HT1080 (cell line): ENCODE data around the gene CDH15. TPM values are rescaled to one million over a fixed set of nuclear protein-coding genes. Genes with fewer than 3 reads are reported as not detected.
"Not testable (repeated sequence)": the region's sequence is repeated elsewhere in the genome, so short reads cannot be mapped to it uniquely, and the experiment has no call there.

Experiments used
- DNase-seq: peaks from one replicate; pipeline ENCODE4 v3.0.0-alpha.2; 2015; ENCODE audit warnings: low read depth
- total RNA-seq: library from RNA; depleted of rRNA; stranded (reverse); fragments of >200 nt; shearing (Covaris generic); gene quantifications from 2 replicates; pipeline ENCODE4 v1.2.3, GENCODE V29; 2014

CDH15 gene
- total RNA-seq, 1 experiment from 2014 or later = not detected

GRCh38 chr16:89187032-89187769 is 15.7 kb downstream of the CDH15 start:
- DNase-seq = no peak

DNA sequence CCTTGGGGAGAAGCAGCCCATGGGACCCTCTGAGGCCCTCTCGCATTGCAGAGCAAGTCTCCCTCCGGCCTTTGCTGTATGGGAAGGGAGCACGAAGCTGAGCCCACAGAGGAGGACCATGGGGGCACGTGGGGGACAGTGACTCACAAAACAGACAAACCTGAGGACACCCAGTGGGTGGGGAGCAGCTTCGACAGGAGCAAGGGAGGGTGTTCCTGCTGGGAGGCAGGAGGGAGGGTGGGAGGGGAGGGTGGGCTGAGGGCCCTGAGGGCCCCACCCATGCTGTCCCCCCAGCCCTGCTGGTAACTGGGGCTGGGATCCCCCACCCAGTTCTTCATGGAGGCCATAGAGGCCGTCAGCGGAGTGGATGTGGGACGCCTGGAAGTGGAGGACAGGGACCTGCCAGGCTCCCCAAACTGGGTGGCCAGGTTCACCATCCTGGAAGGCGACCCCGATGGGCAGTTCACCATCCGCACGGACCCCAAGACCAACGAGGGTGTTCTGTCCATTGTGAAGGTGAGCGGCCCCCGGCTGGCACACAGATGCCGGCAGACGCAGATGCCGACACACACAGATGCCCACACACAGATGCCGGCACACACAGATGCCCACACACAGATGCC is 16.3 kb downstream of the CDH15 start:
- peak; percentile 22 for DNase-seq

DNA sequence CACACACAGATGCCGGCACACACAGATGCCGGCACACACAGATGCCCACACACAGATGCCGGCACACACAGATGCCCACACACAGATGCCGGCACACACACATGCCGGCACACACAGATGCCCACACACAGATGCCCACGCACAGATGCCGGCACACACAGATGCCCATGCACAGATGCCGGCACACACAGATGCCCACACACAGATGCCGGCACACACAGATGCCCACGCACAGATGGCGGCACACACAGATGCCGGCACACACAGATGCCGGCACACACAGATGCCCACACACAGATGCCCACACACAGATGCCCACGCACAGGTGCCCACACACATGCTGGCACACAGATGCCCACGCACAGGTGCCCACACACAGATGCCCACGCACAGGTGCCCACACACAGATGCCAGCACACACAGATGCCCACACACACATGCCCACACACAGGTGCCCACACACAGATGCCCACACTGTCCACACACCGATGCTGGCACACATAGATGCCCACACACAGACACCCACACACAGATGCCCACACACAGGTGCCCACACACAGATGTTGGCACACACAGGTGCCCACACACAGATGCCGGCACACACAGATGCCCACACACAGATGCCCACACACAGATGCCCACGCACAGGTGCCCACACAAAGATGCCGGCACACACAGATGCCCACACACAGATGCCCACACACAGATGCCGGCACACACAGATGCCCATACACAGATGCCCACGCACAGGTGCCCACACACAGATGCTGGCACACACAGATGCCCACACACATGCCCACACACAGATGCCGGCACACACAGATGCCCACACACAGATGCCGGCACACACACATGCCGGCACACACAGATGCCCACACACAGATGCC is 17.2 kb downstream of the CDH15 start:
- not testable (repeated sequence) for DNase-seq

DNA sequence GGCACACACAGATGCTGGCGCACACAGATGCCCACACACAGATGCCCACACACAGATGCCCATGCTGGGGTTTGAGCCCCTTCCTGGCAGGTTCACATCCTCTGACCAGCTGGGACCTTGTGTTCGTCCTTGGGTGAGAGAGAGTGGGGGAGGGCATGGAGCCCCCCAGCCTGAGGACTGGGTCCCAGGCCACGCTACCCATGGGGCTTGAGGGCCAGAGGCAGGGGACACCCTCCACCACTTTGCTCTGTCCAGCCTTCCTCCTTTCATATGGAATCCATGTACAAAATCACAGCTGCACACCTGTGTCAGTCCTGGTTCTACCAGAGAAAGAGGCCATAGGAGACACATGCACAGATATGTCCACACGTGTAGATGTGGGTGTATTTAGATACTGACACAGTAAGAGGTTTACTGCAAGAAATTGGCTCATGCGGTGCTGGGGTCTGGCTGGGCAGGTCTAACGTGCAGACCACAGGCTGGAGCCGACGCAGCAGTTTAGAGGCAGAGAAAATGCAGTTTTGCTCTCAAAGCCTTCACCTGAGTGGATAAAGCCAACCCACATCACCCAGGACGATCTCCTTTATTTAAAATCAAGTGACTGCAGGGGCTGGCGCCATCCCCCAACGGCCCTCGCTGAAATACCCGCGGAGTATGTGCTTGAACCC is 17.9 kb downstream of the CDH15 start:
- DNase-seq = no peak

GRCh38 chr16:89190150-89190958 is 18.8 kb downstream of the CDH15 start:
- no peak for DNase-seq

- DNase-seq = no peak
Observed at GRCh38 chr16:89191033-89191900, 19.7 kb downstream of the CDH15 start.

- no peak for DNase-seq
Observed at GRCh38 chr16:89191901-89192185, 20.3 kb downstream of the CDH15 start.

- peak; percentile 49 for DNase-seq
Observed at GRCh38 chr16:89192186-89192955, 20.8 kb downstream of the CDH15 start.

DNA sequence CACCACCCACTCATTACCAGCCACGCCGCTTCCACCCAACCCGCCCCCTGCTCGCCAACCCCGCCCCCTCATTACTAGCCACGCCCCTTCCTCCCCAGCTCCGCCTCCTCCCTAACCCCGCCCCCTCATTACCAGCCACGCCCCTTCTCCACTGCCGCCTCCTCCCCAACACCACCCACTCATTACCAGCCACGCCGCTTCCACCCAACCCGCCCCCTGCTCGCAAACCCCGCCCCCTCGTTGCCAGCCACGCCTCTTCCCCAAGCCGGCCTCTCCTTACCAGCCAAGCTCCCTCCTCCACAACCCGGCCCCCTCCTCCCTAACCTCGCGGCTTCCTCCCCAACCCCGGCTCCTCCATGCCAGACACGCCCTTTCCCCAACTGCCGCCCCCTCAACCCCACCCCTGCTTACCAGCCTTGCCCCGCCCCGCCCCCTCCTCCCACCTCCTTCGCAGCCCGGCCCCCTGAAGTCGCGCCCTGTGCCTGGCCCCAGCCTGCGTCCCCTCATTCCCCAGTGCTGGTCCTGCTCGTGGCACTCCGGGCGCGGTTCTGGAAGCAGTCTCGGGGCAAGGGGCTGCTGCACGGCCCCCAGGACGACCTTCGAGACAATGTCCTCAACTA is 21.5 kb downstream of the CDH15 start:
- DNase-seq = no peak

- no peak for DNase-seq
Observed at GRCh38 chr16:89193576-89194293, 22.2 kb downstream of the CDH15 start.

DNA sequence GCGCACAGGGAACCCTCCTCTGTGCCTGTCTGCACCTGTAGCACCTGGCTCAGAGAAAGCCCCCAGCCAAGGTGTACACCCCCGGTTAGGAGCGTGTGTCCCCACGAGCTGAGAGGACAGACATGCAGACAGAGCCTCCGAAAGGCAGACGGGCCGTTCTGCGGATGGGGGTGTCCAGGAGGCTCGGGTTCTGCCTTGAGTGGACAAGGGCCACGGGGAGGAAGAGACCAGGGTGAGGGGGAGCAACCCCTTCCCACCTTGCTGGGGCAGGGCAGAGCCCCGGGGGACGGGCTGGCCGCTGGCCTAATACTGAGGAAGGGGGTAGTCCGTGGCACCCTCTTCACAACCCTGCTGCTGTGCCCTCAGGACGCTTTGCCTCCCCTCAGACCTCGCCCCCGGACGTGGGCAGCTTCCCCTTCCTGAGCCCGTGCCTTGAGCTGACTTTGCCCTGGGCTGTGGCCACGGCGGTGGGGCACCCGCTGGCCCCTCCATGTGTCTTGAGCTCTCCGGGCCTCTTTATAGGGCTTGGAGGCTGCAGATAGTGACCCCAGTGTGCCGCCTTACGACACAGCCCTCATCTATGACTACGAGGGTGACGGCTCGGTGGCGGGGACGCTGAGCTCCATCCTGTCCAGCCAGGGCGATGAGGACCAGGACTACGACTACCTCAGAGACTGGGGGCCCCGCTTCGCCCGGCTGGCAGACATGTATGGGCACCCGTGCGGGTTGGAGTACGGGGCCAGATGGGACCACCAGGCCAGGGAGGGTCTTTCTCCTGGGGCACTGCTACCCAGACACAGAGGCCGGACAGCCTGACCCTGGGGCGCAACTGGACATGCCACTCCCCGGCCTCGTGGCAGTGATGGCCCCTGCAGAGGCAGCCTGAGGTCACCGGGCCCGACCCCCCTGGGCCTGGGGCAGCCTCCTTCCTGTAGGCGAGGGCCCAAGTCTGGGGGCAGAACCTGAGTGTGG is 23.1 kb downstream of the CDH15 start:
- DNase-seq = no peak

DNA sequence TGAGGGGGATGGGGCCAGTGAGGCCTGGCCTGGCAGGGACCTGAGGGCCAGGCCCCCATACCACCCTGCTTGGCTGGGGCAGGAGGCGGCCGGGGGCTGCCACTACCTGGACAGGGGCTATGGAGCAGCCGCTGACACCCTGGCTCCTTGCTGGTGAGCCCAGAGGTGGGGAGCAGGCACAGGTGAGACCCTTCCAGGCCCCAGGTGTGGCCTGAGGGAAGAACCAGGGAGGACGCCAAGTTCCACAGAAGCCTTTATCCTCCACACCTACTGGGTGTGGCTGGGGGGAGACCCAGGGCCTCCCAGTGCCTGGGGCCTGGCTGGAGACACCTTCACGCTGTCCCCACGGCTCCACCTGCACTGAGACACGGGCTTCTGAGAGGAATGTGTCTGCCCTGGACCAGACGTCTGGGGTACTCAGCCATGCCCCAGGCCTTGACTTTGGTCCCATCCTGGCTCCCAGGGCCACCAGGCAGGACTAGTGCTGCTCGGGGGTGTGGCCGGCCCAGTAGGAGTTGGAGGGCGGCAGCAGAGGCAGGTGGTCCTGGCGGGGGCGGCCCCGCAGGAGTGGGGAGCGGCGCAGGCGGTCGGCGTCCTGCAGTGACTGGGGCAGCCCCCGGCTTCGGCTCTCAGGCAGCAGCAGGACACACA is 24.1 kb downstream of the CDH15 start:
- no peak for DNase-seq

DNA sequence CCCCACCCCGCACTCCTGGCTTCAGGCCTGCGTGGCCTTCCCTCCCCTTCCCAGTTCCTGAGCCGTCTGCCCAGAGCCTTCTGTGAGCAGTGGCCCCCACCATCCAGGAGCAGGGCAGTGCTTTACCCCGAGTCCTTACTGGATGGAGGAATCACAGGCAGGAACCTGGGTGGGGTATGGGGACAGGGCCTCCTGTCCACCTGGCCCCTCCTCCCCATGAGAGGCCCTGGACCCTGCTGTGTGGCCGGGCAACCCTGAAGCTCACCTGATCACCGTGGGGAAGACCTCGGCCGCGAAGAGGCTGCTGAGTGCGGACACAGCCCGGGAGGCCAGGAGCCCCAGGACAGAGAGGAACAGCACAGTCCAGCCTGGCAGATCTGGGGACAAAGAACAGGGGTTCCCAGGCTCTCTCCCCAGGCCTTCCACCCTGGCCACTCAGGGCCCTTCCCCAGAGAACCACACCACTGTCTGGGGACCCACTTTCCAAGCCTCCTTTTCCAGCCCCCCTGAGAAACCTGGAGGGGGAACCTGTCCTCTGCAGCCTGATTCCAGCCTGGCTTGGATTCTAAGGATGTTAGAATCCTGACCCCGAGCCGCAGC is 25.6 kb downstream of the CDH15 start:
- DNase-seq = no peak

DNA sequence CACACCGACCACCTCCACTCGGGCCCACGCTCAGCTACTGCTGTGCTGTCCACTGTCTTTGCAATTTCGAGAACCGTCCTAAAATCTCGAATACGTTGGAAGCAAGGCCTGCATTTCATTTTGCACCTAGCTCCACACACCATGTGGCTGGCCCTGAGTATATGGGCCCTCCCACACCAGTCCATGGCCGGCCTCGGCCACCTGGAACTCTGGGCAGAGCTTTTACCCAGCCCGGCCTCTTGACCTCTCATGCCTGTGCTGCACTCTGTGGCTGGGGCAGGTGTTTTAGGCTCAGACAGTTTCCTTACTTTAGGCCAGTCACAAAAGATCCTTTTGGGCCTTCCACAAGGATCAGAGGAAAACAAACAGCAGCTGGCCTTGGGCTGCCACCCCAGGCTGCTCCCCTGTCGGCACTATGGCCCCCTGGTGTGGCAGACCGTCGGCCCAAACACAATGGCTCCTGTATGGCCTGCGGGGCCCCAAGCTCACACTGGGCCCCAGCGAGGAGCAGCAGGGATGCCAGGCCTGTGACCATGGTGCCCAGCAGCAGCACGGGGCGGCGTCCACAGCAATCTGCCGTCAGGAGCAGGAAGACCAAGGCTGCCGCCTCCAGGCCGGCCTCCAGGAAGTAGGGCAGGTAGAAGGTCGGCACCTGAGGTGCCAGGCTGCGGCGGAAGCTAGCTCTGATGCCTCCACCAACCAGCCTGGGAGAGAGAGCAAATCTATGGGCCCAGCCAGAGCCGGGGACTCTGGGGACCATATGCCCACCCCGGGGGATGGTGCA is 26.3 kb downstream of the CDH15 start:
- no peak for DNase-seq
